MM.1S (cell line): ENCODE results near the gene GRID2IP.

Source experiments
- DNase-seq: peaks from one replicate; pipeline ENCODE4 v3.0.0-alpha.2; 2015
- H2AFZ ChIP-seq: fragments of 300-600 bp; sonication (generic); 2 replicates; pipeline ENCODE4 v1.6.0; 2016; ENCODE audit warnings: antibody characterized with exemption, low read length
- H3F3A ChIP-seq: fragments of 300-600 bp; sonication (generic); 2 replicates; pipeline ENCODE4 v1.6.1; 2016; ENCODE audit warnings: mild to moderate bottlenecking, antibody characterized with exemption, low read length, moderate library complexity, mixed read lengths; ENCODE audit not compliant: insufficient read depth
- H3K27ac ChIP-seq: fragments of 300-600 bp; sonication (generic); 2 replicates; pipeline ENCODE4 v1.5.1; 2016; ENCODE audit warnings: mild to moderate bottlenecking, low read length
- H3K27me3 ChIP-seq: fragments of 300-600 bp; sonication (generic); replicated peaks from 2 replicates; pipeline ENCODE4 v1.6.0; 2016; ENCODE audit warnings: low read length; ENCODE audit not compliant: insufficient read depth
- H3K36me3 ChIP-seq: fragments of 300-600 bp; sonication (generic); replicated peaks from 2 replicates; pipeline ENCODE4 v1.6.1; 2016; ENCODE audit warnings: mild to moderate bottlenecking, low read length, mixed read lengths; ENCODE audit not compliant: insufficient read depth
- H3K4me1 ChIP-seq: fragments of 300-600 bp; sonication (generic); 2 replicates; pipeline ENCODE4 v1.6.1; 2016; ENCODE audit warnings: low read length, mixed read lengths
- H3K4me2 ChIP-seq: fragments of 300-600 bp; sonication (generic); 2 replicates; pipeline ENCODE4 v1.6.0; 2016; ENCODE audit warnings: low read depth, low read length
- H3K4me3 ChIP-seq: fragments of 300-600 bp; sonication (generic); 2 replicates; pipeline ENCODE4 v1.5.1; 2016; ENCODE audit warnings: low read length, mixed read lengths
- H3K79me2 ChIP-seq: fragments of 300-600 bp; sonication (generic); 2 replicates; pipeline ENCODE4 v1.6.1; 2016; ENCODE audit warnings: mixed run types, low read length, mixed read lengths
- H3K9ac ChIP-seq: fragments of 300-600 bp; sonication (generic); 2 replicates; pipeline ENCODE4 v1.6.1; 2016; ENCODE audit warnings: low read length, mixed read lengths
- H3K9me2 ChIP-seq: fragments of 300-600 bp; sonication (generic); replicated peaks from 2 replicates; pipeline ENCODE4 v1.6.1; 2016; ENCODE audit warnings: mild to moderate bottlenecking, low read length, mixed read lengths; ENCODE audit not compliant: insufficient read depth
- H3K9me3 ChIP-seq: fragments of 300-600 bp; sonication (generic); replicated peaks from 2 replicates; pipeline ENCODE4 v1.6.1; 2016; ENCODE audit warnings: mild to moderate bottlenecking, low read length, mixed read lengths; ENCODE audit not compliant: insufficient read depth
- H4K20me1 ChIP-seq: fragments of 300-600 bp; sonication (generic); 2 replicates; pipeline ENCODE4 v1.6.1; 2016; ENCODE audit warnings: mild to moderate bottlenecking, low read length, moderate library complexity, mixed read lengths; ENCODE audit not compliant: insufficient read depth
- EZH2 ChIP-seq: fragments of 300-600 bp; sonication (generic); optimal IDR thresholded peaks from 2 replicates; pipeline ENCODE3; 2017; ENCODE audit warnings: low read depth, mild to moderate bottlenecking, antibody characterized with exemption, low read length, mixed read lengths
- EZH2phosphoT487 ChIP-seq: fragments of 300-600 bp; sonication (generic); IDR thresholded peaks from 2 replicates; pipeline ENCODE4 v1.6.1; 2018; ENCODE audit warnings: antibody characterized with exemption, low read length
- TF ChIP-seq, protein P1 (sequence below): fragments of 300-600 bp; sonication (generic); IDR thresholded peaks from 2 replicates; pipeline ENCODE4 v1.5.1; 2016; ENCODE audit warnings: antibody characterized with exemption, low read length, mixed read lengths

Gene GRID2IP

GRCh38 chr7:6576024-6576866, 25.0 kb upstream of the GRID2IP start:
- H3K27me3 ChIP-seq: no peaks in the 10 kb centered on the region; the same call in 1 of the 2 replicates
- H3K4me2 ChIP-seq: peak overlapping the region; percentile 45
- no peaks in the 10 kb centered on the region for H3K36me3 ChIP-seq
- peak overlapping the region; percentile 25; the same call in 1 of the 2 replicates for H3K4me3 ChIP-seq
- TF ChIP-seq EZH2 (no peak), EZH2phosphoT487 (no peak)
- TF ChIP-seq, protein P1, sequence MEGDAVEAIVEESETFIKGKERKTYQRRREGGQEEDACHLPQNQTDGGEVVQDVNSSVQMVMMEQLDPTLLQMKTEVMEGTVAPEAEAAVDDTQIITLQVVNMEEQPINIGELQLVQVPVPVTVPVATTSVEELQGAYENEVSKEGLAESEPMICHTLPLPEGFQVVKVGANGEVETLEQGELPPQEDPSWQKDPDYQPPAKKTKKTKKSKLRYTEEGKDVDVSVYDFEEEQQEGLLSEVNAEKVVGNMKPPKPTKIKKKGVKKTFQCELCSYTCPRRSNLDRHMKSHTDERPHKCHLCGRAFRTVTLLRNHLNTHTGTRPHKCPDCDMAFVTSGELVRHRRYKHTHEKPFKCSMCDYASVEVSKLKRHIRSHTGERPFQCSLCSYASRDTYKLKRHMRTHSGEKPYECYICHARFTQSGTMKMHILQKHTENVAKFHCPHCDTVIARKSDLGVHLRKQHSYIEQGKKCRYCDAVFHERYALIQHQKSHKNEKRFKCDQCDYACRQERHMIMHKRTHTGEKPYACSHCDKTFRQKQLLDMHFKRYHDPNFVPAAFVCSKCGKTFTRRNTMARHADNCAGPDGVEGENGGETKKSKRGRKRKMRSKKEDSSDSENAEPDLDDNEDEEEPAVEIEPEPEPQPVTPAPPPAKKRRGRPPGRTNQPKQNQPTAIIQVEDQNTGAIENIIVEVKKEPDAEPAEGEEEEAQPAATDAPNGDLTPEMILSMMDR: no peak
- H3K79me2 ChIP-seq: no peaks in the 10 kb centered on the region
- no peak overlapping the region for H2AFZ ChIP-seq
- no peaks in the 10 kb centered on the region for H4K20me1 ChIP-seq
- DNase-seq: no peak
- peaks cover 3% of the 10 kb centered on the region; the same call in 1 of the 2 replicates for H3F3A ChIP-seq
- no peaks in the 10 kb centered on the region for H3K9me2 ChIP-seq
- no peak overlapping the region for H3K27ac ChIP-seq
- 0 out of 2 replicates have a peak, but pooled peaks cover 3% of the 10 kb centered on the region for H3K4me1 ChIP-seq
- no peaks in the 10 kb centered on the region for H3K9me3 ChIP-seq
- no peak overlapping the region for H3K9ac ChIP-seq

- no peaks in the 10 kb centered on the region for H3K79me2 ChIP-seq
- TF ChIP-seq EZH2: no peak
- no peak for TF ChIP-seq EZH2phosphoT487
- TF ChIP-seq, protein P1: no peak
- no peak overlapping the region for H3K9ac ChIP-seq
- no peaks in the 10 kb centered on the region; the same call in 1 of the 2 replicates for H3K27me3 ChIP-seq
- no peaks in the 10 kb centered on the region for H3K9me3 ChIP-seq
- no peaks in the 10 kb centered on the region for H3K9me2 ChIP-seq
- DNase-seq: no peak
- peaks cover 3% of the 10 kb centered on the region; the same call in 1 of the 2 replicates for H3F3A ChIP-seq
- no peaks in the 10 kb centered on the region for H4K20me1 ChIP-seq
- H3K4me3 ChIP-seq: no peak overlapping the region
- H3K36me3 ChIP-seq: no peaks in the 10 kb centered on the region
- no peak overlapping the region for H3K27ac ChIP-seq
- no peak overlapping the region for H3K4me2 ChIP-seq
- H2AFZ ChIP-seq: no peak overlapping the region
- H3K4me1 ChIP-seq: 0 out of 2 replicates have a peak, but pooled peaks cover 3% of the 10 kb centered on the region
These were observed 24.2 kb upstream of the GRID2IP start for GRCh38 chr7:6575281-6576023.

- H4K20me1 ChIP-seq: no peaks in the 10 kb centered on the region
- no peak overlapping the region for H3K27ac ChIP-seq
- H3K9me3 ChIP-seq: no peaks in the 10 kb centered on the region
- H3K9me2 ChIP-seq: no peaks in the 10 kb centered on the region
- H3K27me3 ChIP-seq: peaks cover 13% of the 10 kb centered on the region
- DNase-seq: no peak
- H3K4me2 ChIP-seq: no peak overlapping the region
- no peak overlapping the region for H3K9ac ChIP-seq
- TF ChIP-seq EZH2: no peak
- TF ChIP-seq, protein P1: no peak
- no peak for TF ChIP-seq EZH2phosphoT487
- H3K36me3 ChIP-seq: no peaks in the 10 kb centered on the region
- no peak overlapping the region for H3K4me3 ChIP-seq
- H3K79me2 ChIP-seq: no peaks in the 10 kb centered on the region
- no peak overlapping the region for H2AFZ ChIP-seq
- 0 out of 2 replicates have a peak, but pooled peaks cover 3% of the 10 kb centered on the region for H3K4me1 ChIP-seq
- 0 out of 2 replicates have a peak, but pooled peaks cover under 1% of the 10 kb centered on the region for H3F3A ChIP-seq
These were observed 20.0 kb upstream of the GRID2IP start for GRCh38 chr7:6571160-6571779.
